HG03571 (cell line): ENCODE results near the gene GAK.
A peak's percentile ranks its signal among the peaks of the same experiment; 100 is the strongest.
"Not testable (repeated sequence)": the region's sequence is repeated elsewhere in the genome, so short reads cannot be mapped to it uniquely, and the experiment has no call there.

Experiments used
- ATAC-seq: cut with Tn5 transposase; IDR thresholded peaks from one replicate; pipeline ENCODE4 v1.9.1; 2021; ENCODE audit not compliant: unreplicated experiment

GAK gene

GRCh38 chr4:931960-932712, at the start of gene GAK, which contains the start of gene TMEM175:
Gene GAK (minus strand): TSS chr4:932316. CDS start chr4:932187, 129 bp downstream.
Gene TMEM175 (plus strand): TSS chr4:932460. CDS start chr4:947740, 15,280 bp downstream.
- peak; percentile 85 for ATAC-seq

- ATAC-seq, result no peak
These were observed 47.0 kb upstream of the GAK start for GRCh38 chr4:978957-979701.

GRCh38 chr4:976016-976415, 43.9 kb upstream of the GAK start:
- ATAC-seq, result not testable (repeated sequence)

GRCh38 chr4:974668-975067, 42.6 kb upstream of the GAK start:
- ATAC-seq, result no peak

GRCh38 chr4:973431-974397, 41.6 kb upstream of the GAK start, which contains the start of gene DGKQ:
Gene DGKQ (minus strand): TSS chr4:973569. CDS start chr4:973482, 87 bp downstream.
- peak; percentile 66 for ATAC-seq

- ATAC-seq, result peak; percentile 34
These were observed 40.7 kb upstream of the GAK start for GRCh38 chr4:972651-973424.

GRCh38 chr4:971666-972500, 39.8 kb upstream of the GAK start:
- ATAC-seq, result no peak

GRCh38 chr4:970854-971520, 38.9 kb upstream of the GAK start:
- no peak for ATAC-seq

- no peak for ATAC-seq
These were observed 38.1 kb upstream of the GAK start for GRCh38 chr4:970046-970745.

- ATAC-seq, result no peak
These were observed 36.7 kb upstream of the GAK start for GRCh38 chr4:968621-969394.

GRCh38 chr4:968221-968620, 36.1 kb upstream of the GAK start:
- ATAC-seq, result no peak

GRCh38 chr4:967113-968104, 35.3 kb upstream of the GAK start:
- ATAC-seq, result no peak

GRCh38 chr4:966266-967112, 34.4 kb upstream of the GAK start:
- no peak for ATAC-seq

- no peak for ATAC-seq
These were observed 33.6 kb upstream of the GAK start for GRCh38 chr4:965766-966134.

GRCh38 chr4:965048-965765, 33.1 kb upstream of the GAK start:
- ATAC-seq, result no peak
